DND-41 (cell line): Measurements from ENCODE around the gene KRTAP4-4.
"Not testable (repeated sequence)": the region's sequence is repeated elsewhere in the genome, so short reads cannot be mapped to it uniquely, and the experiment has no call there.

Experiments
- ATAC-seq: fragments of 200-7000 bp; cut with Tn5 transposase; 3 replicates; pipeline ENCODE4 v1.9.1; 2021; ENCODE audit warnings: low read depth; ENCODE audit not compliant: insufficient read depth
- DNase-seq: peaks from one replicate; pipeline ENCODE4 v3.0.0-alpha.2; 2020
- H2AFZ ChIP-seq: 2 replicates; pipeline ENCODE4 v1.6.0; 2012; ENCODE audit warnings: low read depth, low read length
- H3K27ac ChIP-seq: 2 replicates; pipeline ENCODE4 v1.5.1; 2012; ENCODE audit warnings: low read length, inconsistent platforms
- H3K27me3 ChIP-seq: fragments of 200-600 bp; sonication (generic); 2 replicates; pipeline ENCODE4 v1.6.0; 2012; ENCODE audit warnings: low read length, mild to moderate bottlenecking, inconsistent platforms; ENCODE audit not compliant: insufficient read depth, poor library complexity
- H3K36me3 ChIP-seq: 2 replicates; pipeline ENCODE4 v1.5.1; 2012; ENCODE audit warnings: low read length, inconsistent platforms; ENCODE audit not compliant: insufficient read depth
- H3K4me1 ChIP-seq: 2 replicates; pipeline ENCODE4 v1.5.1; 2012; ENCODE audit warnings: mild to moderate bottlenecking, low read length; ENCODE audit not compliant: insufficient read depth
- H3K4me2 ChIP-seq: 2 replicates; pipeline ENCODE4 v1.6.0; 2012; ENCODE audit warnings: mild to moderate bottlenecking, moderate library complexity, low read length, inconsistent platforms; ENCODE audit not compliant: insufficient read depth
- H3K4me3 ChIP-seq, 2 experiments: fragments of 200-600 bp in 1 of 2; shearing (Covaris generic) in 1 of 2; 2 replicates each; pipeline ENCODE4 v1.5.1; 2012 to 2016; ENCODE audit warnings: inconsistent platforms in 2 of 2, low read length in 2 of 2, mild to moderate bottlenecking in 2 of 2, low read depth in 1 of 2, moderate library complexity in 1 of 2
- H3K79me2 ChIP-seq: 2 replicates; pipeline ENCODE4 v1.6.0; 2012; ENCODE audit warnings: low read length, inconsistent platforms; ENCODE audit not compliant: insufficient read depth
- H3K9ac ChIP-seq: 2 replicates; pipeline ENCODE4 v1.6.0; 2012; ENCODE audit warnings: low read depth, mild to moderate bottlenecking, inconsistent platforms, low read length, moderate library complexity
- H3K9me3 ChIP-seq: 2 replicates; pipeline ENCODE4 v1.5.1; 2012; ENCODE audit warnings: low read length, moderate library complexity, mild to moderate bottlenecking, inconsistent platforms; ENCODE audit not compliant: insufficient read depth, severe bottlenecking
- H4K20me1 ChIP-seq: 2 replicates; pipeline ENCODE4 v1.6.0; 2012; ENCODE audit warnings: low read length; ENCODE audit not compliant: insufficient read depth
- EZH2 ChIP-seq: IDR thresholded peaks from 3 replicates; pipeline ENCODE4 v1.6.1; 2012; ENCODE audit warnings: borderline replicate concordance, low read depth, mild to moderate bottlenecking, moderate library complexity, low read length, inconsistent platforms; ENCODE audit not compliant: severe bottlenecking
- TF ChIP-seq, protein P1 (sequence below): IDR thresholded peaks from 2 replicates; pipeline ENCODE4 v1.5.1; 2012; ENCODE audit warnings: borderline replicate concordance, low read length, moderate library complexity, mild to moderate bottlenecking; ENCODE audit not compliant: poor library complexity, severe bottlenecking; ENCODE audit errors: extremely low read depth

Gene KRTAP4-4

DNA sequence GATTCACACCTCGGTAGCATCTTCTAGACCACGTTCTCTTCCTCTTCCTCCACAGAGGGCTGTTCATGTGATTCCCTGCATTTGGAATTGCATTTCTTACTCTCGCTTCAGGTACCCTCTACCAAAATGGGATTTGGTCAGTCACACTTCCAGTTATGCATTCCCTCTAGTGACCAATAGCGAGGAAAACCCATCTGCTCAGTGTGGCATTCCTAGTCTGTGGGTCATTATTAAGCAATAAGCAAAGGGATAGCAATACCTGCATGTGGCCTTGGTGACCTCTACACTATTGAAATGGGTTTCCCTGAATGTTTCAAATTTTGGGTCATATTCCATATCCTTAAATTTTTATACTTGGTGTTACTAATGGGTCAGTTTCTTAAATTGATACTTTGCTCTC lies 10.5 kb downstream of the KRTAP4-4 start:
- H3K4me3 ChIP-seq: no peak overlapping the region
- no peak overlapping the region for H3K9ac ChIP-seq
- H3K79me2 ChIP-seq: no peaks in the 10 kb centered on the region
- no peak overlapping the region for H3K4me2 ChIP-seq
- no peaks in the 10 kb centered on the region for H3K4me1 ChIP-seq
- H4K20me1 ChIP-seq: no peaks in the 10 kb centered on the region
- H3K9me3 ChIP-seq: no peaks in the 10 kb centered on the region
- TF ChIP-seq, protein P1, sequence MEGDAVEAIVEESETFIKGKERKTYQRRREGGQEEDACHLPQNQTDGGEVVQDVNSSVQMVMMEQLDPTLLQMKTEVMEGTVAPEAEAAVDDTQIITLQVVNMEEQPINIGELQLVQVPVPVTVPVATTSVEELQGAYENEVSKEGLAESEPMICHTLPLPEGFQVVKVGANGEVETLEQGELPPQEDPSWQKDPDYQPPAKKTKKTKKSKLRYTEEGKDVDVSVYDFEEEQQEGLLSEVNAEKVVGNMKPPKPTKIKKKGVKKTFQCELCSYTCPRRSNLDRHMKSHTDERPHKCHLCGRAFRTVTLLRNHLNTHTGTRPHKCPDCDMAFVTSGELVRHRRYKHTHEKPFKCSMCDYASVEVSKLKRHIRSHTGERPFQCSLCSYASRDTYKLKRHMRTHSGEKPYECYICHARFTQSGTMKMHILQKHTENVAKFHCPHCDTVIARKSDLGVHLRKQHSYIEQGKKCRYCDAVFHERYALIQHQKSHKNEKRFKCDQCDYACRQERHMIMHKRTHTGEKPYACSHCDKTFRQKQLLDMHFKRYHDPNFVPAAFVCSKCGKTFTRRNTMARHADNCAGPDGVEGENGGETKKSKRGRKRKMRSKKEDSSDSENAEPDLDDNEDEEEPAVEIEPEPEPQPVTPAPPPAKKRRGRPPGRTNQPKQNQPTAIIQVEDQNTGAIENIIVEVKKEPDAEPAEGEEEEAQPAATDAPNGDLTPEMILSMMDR: no peak
- no peak for TF ChIP-seq EZH2
- H3K36me3 ChIP-seq: no peaks in the 10 kb centered on the region
- no peak overlapping the region for H3K27ac ChIP-seq
- peaks cover 10% of the 10 kb centered on the region for H3K27me3 ChIP-seq
- DNase-seq (no peak), ATAC-seq (no peak)
- no peak overlapping the region for H2AFZ ChIP-seq

DNA sequence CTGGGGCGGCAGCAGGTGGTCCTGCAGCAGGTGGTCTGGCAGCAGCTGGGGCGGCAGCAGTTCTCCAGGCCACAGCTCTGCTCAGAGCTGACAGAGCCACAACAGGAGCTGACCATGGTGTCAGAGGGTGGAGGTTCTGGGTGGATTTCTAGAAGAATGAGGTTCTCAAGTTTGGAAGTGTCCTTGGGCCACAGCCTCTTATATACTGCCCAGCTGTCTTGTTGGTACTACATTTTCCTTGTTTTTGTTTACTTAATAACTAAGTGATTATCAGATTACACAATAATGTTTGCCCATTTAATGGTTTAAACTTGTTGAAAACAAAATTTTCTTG lies 10.9 kb downstream of the KRTAP4-4 start, which contains the start of gene KRTAP4-5:
TSS of gene KRTAP4-5 (minus strand) at position 174 of the 334 bp plus-strand sequence. CDS start at position 116, 58 bp downstream.
- no peak for DNase-seq

DNA sequence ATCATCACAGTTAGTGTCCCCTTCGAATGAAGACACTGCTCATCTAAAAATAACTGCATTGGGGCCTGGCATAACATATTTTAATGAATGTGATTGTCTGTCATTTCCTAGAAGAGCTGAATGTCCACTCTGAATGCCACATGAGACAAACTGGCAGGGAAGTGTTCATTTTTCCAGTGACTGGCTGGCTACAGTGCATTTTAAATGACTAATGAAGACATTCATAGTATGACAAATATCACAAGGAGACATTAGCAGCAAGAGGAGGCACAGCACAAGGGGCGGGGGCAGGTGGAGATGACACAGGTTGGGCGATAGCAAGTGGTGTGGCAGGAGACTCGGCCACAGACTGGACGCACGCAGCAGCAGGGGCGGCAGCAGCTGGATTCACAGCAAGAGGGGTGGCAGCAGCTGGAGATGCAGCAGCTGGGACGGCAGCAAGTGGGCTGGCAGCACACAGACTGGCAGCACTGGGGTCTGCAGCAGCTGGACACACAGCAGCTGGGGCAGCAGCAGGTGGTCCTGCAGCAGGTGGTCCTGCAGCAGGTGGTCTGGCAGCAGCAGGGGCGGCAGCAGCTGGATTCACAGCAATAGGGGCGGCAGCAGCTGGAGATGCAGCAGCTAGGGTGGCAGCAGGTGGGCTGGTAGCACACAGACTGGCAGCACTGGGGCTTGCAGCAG lies 11.4 kb downstream of the KRTAP4-4 start:
- DNase-seq, H3K36me3 ChIP-seq, H3K27me3 ChIP-seq, H3K9me3 ChIP-seq, H3K9ac ChIP-seq, H3K27ac ChIP-seq, ATAC-seq, H3K4me1 ChIP-seq, H3K4me2 ChIP-seq, H3K79me2 ChIP-seq, H3K4me3 ChIP-seq, H2AFZ ChIP-seq, H4K20me1 ChIP-seq: not testable (repeated sequence)

More for the DNA sequence above, 10.9 kb downstream of the KRTAP4-4 start, which contains the start of gene KRTAP4-5:
- H3K9ac ChIP-seq: no peak within 1 kb of the TSS
- no peak for ATAC-seq
- no peak within 1 kb of the TSS for H3K4me3 ChIP-seq
- no peak within 1 kb of the TSS for H3K4me2 ChIP-seq
- H2AFZ ChIP-seq: no peak within 1 kb of the TSS
- peaks cover 10% of the 10 kb centered on the region for H3K27me3 ChIP-seq
- no peak within 1 kb of the TSS for H3K27ac ChIP-seq
- H4K20me1 ChIP-seq: no peaks in the 10 kb centered on the region
- H3K9me3 ChIP-seq: no peaks in the 10 kb centered on the region
- TF ChIP-seq EZH2: no peak
- TF ChIP-seq, protein P1: no peak
- no peaks in the 10 kb centered on the region for H3K4me1 ChIP-seq
- H3K79me2 ChIP-seq: no peaks in the 10 kb centered on the region
- H3K36me3 ChIP-seq: no peaks in the 10 kb centered on the region

DNA sequence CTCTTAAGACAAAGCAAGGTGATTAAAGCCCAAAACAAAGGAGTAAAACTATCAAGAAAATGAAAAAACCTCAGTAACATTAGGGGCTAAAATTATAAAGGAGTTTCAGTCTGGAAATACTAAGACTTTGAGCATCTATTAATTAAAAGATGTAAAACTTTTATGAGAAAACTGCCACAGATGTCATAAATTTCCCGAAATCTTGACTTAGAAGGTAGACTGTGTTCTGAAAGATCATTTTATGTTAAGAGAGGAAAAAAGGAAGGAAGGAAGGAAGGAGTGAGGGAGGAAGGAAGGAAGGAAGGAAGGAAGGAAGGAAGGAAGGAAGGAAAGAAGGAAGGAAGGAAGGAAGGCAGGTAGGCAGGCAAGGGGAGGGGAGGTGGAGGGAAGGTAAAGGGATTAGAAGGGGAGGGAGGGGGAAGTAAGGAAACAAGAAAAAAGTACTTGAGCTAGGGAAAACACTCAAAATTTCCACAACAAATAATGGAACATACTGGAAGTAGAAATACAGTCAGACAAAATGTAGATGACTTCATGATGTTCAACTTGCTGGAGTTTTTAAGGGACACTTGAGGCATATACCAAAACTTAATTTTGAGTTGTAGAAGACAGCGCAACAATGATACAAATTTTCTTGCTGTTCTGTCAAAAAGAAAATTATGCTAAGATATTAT lies 12.9 kb downstream of the KRTAP4-4 start:
- Histone ChIP-seq H3K9ac (no peak overlapping the region), H3K27me3 (peaks cover 2% of the 10 kb centered on the region), H3K9me3 (peaks cover 6% of the 10 kb centered on the region), H3K4me1 (no peaks in the 10 kb centered on the region), H3K4me2 (no peak overlapping the region), H3K36me3 (no peaks in the 10 kb centered on the region), H3K79me2 (no peaks in the 10 kb centered on the region), H3K4me3 (no peak overlapping the region), H3K27ac (no peak overlapping the region), H4K20me1 (no peaks in the 10 kb centered on the region), H2AFZ (no peak overlapping the region)
- TF ChIP-seq, protein P1: no peak
- TF ChIP-seq EZH2: no peak
- DNase-seq: no peak
- ATAC-seq: no peak
